HG03095 (cell line): ENCODE results near the gene RBCK1.

Experiments
- ATAC-seq: cut with Tn5 transposase; IDR thresholded peaks from one replicate; pipeline ENCODE4 v1.9.1; 2021; ENCODE audit warnings: moderate library complexity; ENCODE audit not compliant: unreplicated experiment

RBCK1 gene

DNA sequence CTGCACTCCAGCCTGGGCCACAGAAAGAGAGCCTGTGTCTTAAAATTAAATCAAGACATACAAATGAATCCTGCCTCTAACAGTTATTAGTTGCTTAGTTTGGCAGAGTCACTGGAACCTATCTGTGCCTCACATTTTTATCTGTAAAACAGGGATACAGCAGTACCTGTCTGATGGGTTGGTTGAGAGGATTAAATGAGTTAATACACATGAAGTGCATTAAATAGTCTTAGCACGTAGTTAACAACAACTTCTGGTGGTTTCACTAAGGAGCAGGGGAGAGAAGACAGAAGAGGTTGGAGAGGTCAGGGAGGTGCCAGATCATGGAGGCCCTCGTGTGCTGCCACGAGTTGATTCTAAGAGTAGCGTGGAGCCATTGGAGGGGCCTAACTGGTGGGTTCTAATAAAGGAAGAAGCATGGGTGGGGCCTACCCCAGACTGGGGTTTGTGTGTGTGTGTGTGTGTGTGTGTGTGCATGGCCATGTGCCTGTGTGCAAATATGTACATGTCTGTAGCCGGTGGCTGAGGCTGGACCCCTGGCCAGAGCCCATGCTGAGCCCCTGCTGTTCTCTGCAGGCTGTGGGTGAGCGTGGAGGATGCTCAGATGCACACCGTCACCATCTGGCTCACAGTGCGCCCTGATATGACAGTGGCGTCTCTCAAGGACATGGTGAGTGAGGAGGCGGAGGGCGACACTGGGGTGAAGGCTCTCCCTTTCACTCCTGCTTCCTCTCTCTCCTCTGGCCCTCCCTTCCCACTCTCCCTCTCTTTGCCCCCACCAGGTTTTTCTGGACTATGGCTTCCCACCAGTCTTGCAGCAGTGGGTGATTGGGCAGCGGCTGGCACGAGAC, 9.1 kb downstream of the RBCK1 start:
- no peak for ATAC-seq

GRCh38 chr20:417801-418342, 9.8 kb downstream of the RBCK1 start:
- ATAC-seq: no peak

GRCh38 chr20:418858-419365, 10.8 kb downstream of the RBCK1 start:
- no peak for ATAC-seq

DNA sequence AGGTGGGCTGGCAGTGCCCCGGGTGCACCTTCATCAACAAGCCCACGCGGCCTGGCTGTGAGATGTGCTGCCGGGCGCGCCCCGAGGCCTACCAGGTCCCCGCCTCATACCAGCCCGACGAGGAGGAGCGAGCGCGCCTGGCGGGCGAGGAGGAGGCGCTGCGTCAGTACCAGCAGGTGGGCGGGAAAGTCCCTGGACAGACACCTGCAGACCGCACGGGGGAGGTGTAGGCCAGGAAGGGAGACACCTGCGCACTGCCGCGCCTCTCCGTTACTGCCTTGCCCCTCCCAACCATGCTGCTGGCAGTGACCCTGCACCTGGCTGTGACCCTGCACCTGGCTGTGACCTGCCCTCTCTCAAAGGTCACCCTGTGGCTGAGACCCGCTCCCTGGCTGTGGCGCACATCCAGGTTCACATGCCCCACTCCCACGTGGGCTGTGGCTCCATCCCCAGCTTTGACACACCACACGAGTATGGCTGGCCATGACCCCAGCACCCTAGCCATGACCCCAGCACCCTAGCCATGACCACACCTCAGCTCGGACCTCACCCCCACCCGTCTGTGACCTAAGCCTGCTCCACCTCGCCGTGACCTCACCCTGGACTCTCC, 11.6 kb downstream of the RBCK1 start:
- no peak for ATAC-seq

DNA sequence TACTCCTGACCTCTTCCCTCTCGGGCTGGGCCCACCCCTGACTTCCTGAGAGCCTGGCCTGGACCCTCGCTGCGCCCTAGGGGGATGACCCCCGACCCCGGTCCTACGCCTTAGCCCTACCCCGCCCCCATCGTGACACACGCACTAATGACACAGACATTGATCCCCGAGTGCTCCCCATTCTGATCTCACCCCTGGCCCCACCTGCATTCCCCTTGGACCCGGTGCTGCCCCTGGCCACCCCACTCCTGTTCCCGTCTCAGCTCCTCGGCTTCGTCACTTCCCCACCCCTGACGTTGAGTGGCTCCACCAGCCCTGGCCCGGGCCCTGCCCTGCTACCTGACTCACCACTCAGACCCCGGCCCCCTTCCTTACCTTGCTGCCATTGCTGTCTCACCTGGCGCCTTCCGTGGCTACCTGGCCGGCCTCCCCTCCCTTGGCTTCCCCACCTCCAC, 12.1 kb downstream of the RBCK1 start:
- ATAC-seq: no peak

GRCh38 chr20:420721-421574, 12.8 kb downstream of the RBCK1 start:
- ATAC-seq: no peak

DNA sequence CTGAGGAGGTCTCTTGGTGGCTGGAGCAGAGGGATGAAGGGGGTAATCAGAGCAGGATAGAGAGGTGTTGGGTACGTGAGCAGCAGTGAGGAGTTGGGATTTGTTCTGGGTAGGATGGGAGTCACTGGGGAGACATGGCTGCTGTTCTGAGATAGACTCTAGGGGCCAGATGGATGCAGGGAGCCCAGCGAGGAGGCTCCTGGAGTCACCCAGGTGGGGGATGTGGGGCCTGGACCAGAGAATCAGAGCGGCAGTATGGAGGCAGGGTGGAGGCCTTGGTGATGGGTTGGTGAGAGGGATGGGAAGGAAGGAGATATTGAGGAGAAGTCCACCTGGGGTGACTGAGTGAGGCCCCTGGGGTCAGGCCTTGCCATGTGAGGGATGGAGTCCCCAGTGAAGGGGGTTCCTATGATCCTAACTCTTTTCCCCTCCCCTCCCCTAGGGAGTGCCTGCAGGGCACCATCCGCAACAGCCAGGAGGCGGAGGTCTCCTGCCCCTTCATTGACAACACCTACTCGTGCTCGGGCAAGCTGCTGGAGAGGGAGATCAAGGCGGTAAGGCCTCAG, 13.7 kb downstream of the RBCK1 start:
- ATAC-seq: no peak

DNA sequence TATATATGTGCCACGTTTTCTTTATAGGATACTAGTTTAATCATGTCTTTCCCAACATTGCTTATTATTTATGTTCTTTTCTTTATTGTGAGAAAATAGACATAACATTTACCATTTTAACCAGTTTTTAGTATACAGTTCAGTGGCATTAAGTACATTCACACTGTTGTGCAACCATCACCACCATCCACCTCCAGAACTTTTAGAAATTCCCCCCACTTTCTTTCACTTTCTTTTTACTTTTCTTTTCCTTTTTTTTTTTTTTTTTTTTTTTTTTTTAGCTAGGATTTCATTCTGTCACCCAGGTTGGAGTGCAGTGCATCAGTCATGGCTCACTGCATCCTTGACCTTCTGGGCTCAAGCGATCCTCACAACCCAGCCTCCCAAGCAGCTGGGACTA, 18.5 kb downstream of the RBCK1 start:
- no peak for ATAC-seq

- ATAC-seq: no peak
Measured at GRCh38 chr20:427401-427800, 19.3 kb downstream of the RBCK1 start.

- ATAC-seq: no peak
Measured at GRCh38 chr20:427849-428657, 20.0 kb downstream of the RBCK1 start.

- ATAC-seq: no peak
Measured at GRCh38 chr20:428658-429200, 20.6 kb downstream of the RBCK1 start.

DNA sequence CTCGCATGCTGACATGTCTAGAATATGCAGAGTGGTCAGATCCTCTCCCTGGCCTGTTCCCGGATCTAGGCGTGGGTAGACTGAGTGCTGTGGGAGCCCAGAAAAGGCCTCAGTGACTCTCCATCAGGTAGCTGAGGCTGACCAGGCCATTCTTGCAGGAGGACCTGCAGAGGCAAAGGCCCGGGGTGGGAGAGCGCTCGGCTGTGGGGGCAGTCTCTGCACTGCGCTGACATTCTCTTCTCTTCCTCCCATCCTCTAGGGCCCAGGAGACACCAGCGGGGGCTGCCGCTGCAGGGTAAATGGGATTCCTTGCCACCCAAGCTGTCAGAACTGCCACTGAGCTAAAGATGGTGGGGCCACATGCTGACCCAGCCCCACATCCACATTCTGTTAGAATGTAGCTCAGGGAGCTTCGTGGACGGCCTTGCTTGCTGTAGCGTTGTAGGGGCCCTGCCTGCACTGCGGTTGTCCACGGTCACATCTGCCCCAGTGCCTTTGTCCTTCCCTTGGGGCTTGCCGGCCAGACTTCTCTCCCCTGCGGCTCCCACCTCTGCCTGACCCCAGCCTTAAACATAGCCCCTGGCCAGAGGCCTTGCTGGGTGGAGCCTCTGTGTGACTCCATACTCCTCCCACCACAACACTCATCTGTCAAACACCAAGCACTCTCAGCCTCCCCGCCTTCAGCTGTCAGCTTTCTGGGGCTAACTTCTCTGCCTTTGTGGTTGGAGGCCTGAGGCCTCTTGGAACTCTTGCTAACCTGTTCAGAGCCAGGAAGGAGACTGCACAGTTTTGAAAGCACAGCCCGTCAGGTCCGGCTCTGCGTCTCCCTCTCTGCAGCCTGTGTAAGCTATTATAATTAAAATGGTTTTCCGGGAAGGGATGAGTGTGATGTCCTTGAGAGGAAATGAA, 22.2 kb downstream of the RBCK1 start:
- no peak for ATAC-seq

GRCh38 chr20:431012-431904, 23.2 kb downstream of the RBCK1 start:
- no peak for ATAC-seq

- ATAC-seq: no peak
Measured at GRCh38 chr20:432208-432607, 24.1 kb downstream of the RBCK1 start.

DNA sequence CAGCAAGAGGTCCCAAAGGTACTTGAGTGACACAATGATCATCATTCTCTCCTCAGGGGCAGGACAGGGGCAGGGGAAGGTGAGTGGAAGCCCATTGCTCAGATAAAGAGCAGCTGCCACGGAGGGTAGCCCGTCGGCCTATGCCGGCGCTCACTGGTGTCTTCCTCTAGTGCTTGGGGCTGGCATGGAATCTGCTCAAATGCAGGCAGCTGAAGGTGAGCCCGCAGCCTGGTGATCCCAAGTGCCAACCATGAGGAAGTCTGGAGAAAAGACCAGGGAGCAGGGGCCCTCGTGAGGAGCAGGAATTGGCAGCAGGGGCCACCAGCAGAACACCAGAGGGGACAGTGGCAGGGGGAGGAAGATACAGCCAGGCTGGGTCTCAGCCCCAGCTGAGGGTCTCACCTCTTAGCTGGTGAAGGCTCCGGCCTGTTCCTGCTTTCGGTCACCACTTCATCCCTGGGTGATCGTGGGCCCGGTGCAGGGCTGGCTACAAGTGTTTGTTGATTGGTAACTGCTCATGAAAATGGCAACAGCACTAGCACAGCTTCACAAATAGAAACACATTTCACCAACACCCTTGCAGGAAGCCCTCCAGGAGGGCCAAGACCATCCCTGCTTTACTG, 24.7 kb downstream of the RBCK1 start:
- ATAC-seq: no peak

- ATAC-seq: peak; percentile 81
Measured at GRCh38 chr20:433300-433975, 25.3 kb downstream of the RBCK1 start.

GRCh38 chr20:434221-434620, 26.1 kb downstream of the RBCK1 start:
- ATAC-seq: no peak
